Spinal cord (tissue), 10 donors: ENCODE measurements around the gene INTS7. TPM values are rescaled to one million over a fixed set of nuclear protein-coding genes. Genes with fewer than 3 reads are reported as not detected.
"Not testable (repeated sequence)": the region's sequence is repeated elsewhere in the genome, so short reads cannot be mapped to it uniquely, and the experiment has no call there.

Experiments used
- DNase-seq, 6 donors: peaks; one replicate each; pipeline versions ENCODE4 v3.0.0 to v3.0.0-alpha.2; 2013 to 2015; ENCODE audit warnings: low spot score in 6 of 6, low read depth in 4 of 6
- H3K27ac ChIP-seq: one replicate; pipeline ENCODE4 v1.5.1; 2013; ENCODE audit warnings: low read depth, low read length, control low read depth
- H3K27me3 ChIP-seq: one replicate; pipeline ENCODE4 v1.6.1; 2013; ENCODE audit warnings: low read length; ENCODE audit not compliant: control insufficient read depth, insufficient read depth
- H3K36me3 ChIP-seq: one replicate; pipeline ENCODE4 v1.6.1; 2013; ENCODE audit warnings: low read length; ENCODE audit not compliant: control insufficient read depth, insufficient read depth
- H3K4me1 ChIP-seq: one replicate; pipeline ENCODE4 v1.6.1; 2013; ENCODE audit warnings: low read length; ENCODE audit not compliant: control insufficient read depth, insufficient read depth
- H3K4me3 ChIP-seq: one replicate; pipeline ENCODE4 v1.5.1; 2013; ENCODE audit warnings: low read depth, low read length, control low read depth
- H3K9me3 ChIP-seq: one replicate; pipeline ENCODE4 v1.6.1; 2013; ENCODE audit warnings: low read length; ENCODE audit not compliant: control insufficient read depth, insufficient read depth
- WGBS: methylation state at CpG from one replicate; pipeline ENCODE4 v1.1.5; 2013; ENCODE audit warnings: missing lambda C conversion rate; ENCODE audit not compliant: insufficient coverage; 5-methylcytosine and 5-hydroxymethylcytosine counted together
- polyA plus RNA-seq, 2 donors: library from polyadenylated mRNA; unstranded; fragments of 120-200 nt; gene quantifications; one replicate each; pipeline ENCODE4 v1.2.1, GENCODE V29; 2013; ENCODE audit not compliant: insufficient read length in 2 of 2
- total RNA-seq, 2 donors: library from RNA; depleted of rRNA in 1 of 2; stranded (reverse); fragments of 120-200 nt in 1 of 2; fragments of >200 nt in 1 of 2; gene quantifications; one replicate each; pipeline versions ENCODE4 v1.2.3 to v1.2.4, GENCODE V29; 2013 to 2014
- donor health status: healthy.

Gene INTS7
- total and polyA plus RNA-seq, 4 donors, result 12.8 to 22.5 (median 17.6) TPM

DNA sequence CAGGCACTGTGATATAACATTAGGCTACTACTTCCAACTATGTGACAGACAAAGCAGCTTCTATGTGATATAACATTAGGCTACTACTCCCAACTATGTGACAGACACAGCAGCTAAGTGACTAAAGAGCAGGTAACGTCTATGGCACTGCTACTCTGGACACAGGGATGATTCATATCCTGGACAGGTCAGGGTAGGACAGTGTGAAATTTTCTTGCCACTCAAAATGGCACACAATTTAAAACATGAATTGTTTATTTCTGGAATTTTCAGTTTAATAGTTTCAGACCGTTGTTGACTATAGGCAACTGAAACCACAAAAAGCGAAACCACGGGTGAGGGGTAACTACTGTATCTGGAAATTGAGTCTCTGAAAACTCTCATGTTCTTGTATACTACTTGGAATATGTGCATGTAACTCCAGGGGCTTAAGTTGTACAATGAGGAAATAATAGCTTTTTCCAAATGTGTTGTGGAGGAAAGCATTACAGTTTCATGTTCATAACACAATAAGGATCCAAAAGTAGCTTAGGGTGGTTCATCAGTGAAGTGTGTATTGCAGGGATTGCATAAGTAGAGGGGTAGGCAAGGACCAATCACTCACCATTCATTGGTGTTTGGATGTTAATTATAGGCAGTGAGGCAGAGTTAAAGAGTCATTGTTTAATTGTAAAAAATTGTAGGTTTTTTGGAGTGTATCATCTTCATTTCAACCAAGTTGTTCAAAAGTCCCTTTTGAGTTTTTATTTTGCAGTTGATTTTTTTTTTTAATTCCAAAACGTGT is 5.5 kb upstream of the INTS7 start:
- no peak for DNase-seq
- WGBS, result 80% methylated on average over 1 of the region's 5 CpGs
- no peaks in the 10 kb centered on the region for H3K9me3 ChIP-seq

DNA sequence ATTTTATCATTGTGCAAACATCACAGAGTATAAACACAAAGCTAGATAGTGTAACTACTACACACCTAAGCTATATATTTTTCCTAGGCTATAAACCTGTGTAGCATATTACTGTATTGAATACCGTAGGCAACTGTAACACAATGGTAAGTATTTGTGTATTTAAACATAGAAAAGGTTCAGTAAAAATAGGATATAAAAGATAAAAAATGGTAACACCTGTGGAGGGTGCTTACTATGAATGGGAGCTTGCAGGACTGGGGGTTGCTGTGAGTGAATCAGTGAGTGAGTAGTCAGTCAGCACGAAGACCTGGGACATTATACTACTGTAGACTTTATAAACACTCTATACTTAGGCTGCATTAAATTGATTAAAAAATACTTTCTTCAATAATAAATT is 4.3 kb upstream of the INTS7 start:
- Histone ChIP-seq H3K4me3 (no peak overlapping the region), H3K9me3 (no peaks in the 10 kb centered on the region), H3K27me3 (no peaks in the 10 kb centered on the region), H3K27ac (no peak overlapping the region), H3K4me1 (no peaks in the 10 kb centered on the region), H3K36me3 (no peaks in the 10 kb centered on the region)
- DNase-seq, result no peak
- WGBS, result no CpG with 5 or more reads among the region's 2 CpGs

More for the DNA sequence above, 5.5 kb upstream of the INTS7 start:
- Histone ChIP-seq H3K4me1 (no peaks in the 10 kb centered on the region), H3K27me3 (no peaks in the 10 kb centered on the region), H3K36me3 (no peaks in the 10 kb centered on the region), H3K4me3 (no peak overlapping the region), H3K27ac (no peak overlapping the region)

DNA sequence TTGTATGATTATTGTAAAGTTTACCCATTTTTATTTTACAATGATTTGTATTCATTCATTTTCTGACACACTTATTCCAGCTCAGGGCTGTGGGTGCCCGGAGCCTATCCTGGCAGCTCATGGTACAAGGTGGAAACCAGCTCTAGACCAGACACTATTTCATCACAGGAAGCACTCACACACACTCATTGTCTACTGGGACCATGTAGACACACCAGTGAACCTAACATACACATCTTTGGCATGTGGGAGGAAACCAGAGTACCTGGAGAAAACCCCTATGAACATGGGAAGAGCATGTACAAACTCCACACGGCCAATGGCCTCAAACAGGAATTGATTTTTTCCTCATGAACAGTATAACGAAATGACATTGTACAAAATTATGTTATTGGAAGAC is 2.5 kb upstream of the INTS7 start:
- 100% methylated on average over 1 of the region's 3 CpGs for WGBS
- Histone ChIP-seq H3K4me3 (no peak overlapping the region), H3K9me3 (no peaks in the 10 kb centered on the region), H3K27me3 (no peaks in the 10 kb centered on the region), H3K36me3 (no peaks in the 10 kb centered on the region), H3K27ac (no peak overlapping the region), H3K4me1 (peaks cover 5% of the 10 kb centered on the region)
- DNase-seq, result no peak

DNA sequence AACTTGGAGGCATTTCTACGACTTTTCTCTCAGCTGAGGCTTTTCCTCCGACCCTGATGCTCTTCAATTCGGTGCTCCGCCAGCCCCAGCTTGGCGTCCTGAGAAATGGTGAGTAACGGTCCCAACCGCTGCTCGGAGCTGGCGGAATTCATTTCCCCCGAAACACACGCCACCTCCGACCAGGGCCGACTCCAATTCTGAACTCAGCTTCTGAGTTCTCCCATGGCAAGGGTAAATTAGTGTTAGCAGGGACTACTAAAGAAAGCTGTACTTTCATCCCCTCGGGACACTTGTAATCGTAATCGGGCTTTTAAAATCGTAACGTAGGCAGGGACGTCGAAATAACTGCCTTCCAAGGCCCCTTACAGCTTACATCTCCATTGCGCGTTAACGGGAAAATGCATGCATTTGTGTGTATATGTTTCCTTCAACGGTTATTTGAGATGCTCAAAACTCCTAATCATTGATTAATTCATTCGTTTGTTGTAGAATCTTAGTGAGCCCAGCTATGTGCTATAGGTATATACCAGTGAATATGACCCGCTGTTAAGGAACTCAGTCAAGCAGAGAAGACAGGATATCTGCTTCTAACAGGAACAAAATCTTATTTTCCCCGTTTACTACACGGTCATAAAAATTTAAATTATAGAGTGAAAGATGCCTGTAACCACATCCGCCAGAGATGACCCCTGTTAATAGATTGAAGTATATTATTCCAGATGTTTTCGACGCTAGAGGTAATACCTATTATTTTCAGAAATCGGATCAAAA is 663 bp upstream of the INTS7 start:
- peak in 1 of 6 donors; percentile 4 for DNase-seq
- Histone ChIP-seq H3K4me3 (peak overlapping the region; percentile 81), H3K4me1 (peaks cover 8% of the 10 kb centered on the region), H3K9me3 (no peaks in the 10 kb centered on the region), H3K27ac (peak overlapping the region; percentile 69), H3K36me3 (no peaks in the 10 kb centered on the region), H3K27me3 (no peaks in the 10 kb centered on the region)
- 0% methylated on average over 10 of the region's 32 CpGs for WGBS

DNA sequence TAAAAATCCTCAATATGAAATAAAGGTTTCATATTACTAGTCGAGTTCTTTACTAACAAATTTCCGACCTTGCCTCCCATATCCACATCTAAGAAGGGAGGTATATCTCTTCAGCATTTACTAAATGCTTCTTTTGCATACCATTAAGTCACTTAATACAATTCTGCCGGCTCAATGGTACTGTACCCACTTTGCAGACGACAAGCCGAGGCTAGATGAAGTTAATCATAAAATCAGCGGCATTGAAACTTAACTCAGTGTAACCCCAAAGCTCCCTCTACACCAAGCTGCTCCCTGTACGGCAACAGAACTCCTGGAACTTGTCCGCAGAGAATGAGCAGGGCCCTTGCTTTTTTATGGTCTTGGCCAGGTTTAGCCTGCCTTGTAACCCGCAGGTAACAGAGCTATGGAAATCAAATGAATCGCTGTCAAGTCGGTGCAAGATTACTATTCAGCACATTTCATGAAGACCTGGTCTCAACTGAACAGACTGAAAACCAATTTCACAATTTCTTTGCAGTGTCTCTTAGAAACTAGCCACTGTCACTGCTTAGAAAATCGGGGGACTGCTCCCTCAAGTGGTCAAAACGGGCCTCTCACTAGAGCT is 738 bp downstream of the INTS7 start:
- DNase-seq, result no peak
- WGBS, result 4% methylated on average over 11 of the region's 13 CpGs
- peaks cover 8% of the 10 kb centered on the region for H3K4me1 ChIP-seq
- H3K4me3 ChIP-seq, result peak overlapping the region; percentile 81
- H3K27me3 ChIP-seq, result no peaks in the 10 kb centered on the region
- no peaks in the 10 kb centered on the region for H3K9me3 ChIP-seq
- H3K36me3 ChIP-seq, result no peaks in the 10 kb centered on the region
- H3K27ac ChIP-seq, result peak overlapping the region; percentile 99

DNA sequence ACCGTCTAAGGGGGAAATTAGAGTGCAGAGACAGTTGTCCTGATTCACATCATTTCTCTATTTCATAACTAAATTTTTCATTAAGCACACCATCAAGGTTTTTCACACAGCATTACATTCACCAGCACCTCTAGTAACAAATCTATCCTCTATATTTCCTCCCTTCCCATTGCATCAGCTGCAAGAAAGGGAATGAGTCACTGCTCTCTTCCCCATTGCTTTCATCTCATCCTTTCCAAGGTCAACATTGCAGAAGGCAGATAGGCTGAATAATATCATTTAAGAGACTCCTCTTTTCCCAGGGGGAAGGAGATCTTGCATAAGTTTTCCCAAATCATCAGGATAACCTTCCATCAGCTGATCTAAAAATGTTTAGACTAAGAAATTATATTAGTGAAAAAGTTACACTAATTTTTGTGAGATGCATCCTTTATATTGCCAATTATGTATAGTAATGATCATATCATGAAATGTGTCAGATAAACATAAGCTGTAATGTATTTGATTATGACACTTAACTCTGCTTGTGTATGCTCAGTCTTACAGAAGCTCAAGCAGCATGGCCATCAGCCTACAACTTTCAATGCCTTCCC is 4.3 kb downstream of the INTS7 start:
- Histone ChIP-seq H3K27ac (no peak overlapping the region), H3K4me3 (no peak overlapping the region), H3K9me3 (no peaks in the 10 kb centered on the region), H3K4me1 (peaks cover 8% of the 10 kb centered on the region), H3K27me3 (no peaks in the 10 kb centered on the region), H3K36me3 (no peaks in the 10 kb centered on the region)
- no CpG with 5 or more reads among the region's 1 CpG for WGBS
- peak in 1 of 6 donors; percentile 20 for DNase-seq

DNA sequence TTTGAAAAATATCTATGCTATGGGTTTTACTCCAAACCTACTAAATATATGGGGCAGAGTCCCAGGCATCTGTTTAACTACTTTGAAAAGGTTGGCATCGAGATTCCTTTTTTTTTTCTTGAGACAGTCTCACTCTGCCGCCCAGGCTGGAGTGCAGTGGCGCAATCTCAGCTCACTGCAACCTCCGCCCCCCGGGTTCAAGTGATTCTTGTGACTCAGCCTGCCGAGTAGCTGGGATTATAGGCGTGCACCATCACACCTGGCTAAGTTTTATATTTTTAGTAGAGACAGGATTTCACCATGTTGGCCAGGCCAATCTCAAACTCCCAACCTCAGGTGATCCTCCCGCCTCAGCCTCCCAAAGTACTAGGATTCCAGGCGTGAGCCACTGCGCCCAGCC is 7.6 kb downstream of the INTS7 start:
- not testable (repeated sequence) for H3K27ac ChIP-seq, H3K27me3 ChIP-seq, H3K9me3 ChIP-seq, H3K36me3 ChIP-seq, DNase-seq, H3K4me3 ChIP-seq, H3K4me1 ChIP-seq
- 95% methylated on average over 4 of the region's 10 CpGs for WGBS

DNA sequence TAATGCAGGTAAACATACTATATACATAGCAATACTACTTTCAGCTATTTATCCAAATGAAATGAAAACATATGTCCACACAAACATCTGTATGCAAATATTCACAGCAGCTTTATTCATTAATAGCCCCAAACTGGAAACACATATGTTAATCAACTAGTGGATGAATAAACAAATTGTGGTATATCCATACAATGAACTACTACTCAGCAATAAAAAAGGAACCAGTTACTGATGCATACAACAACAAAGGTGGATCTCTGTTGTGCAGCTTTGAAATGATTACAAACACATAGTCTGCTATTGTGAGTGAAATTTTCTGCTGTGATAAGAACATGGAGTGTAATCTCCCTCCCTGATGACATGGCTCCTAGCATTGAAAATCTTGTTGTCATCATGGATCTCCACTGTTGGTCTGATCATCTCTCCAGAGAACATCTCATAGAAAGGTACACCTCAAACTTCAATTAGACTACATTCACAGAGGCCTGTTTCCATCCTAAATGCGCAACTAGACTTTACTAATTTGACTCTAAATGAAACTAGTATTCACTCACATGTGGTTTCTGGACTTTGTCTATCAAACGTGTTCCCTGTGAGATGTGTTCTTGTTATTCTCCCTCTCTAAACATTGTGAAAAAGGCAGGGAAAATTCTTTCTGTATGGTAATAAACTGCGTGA is 10.7 kb downstream of the INTS7 start:
- Histone ChIP-seq H3K36me3 (no peaks in the 10 kb centered on the region), H3K4me3 (no peak overlapping the region), H3K27ac (no peak overlapping the region), H3K9me3 (no peaks in the 10 kb centered on the region), H3K27me3 (no peaks in the 10 kb centered on the region), H3K4me1 (no peaks in the 10 kb centered on the region)
- 100% methylated on average over 1 of the region's 3 CpGs for WGBS
- no peak for DNase-seq

DNA sequence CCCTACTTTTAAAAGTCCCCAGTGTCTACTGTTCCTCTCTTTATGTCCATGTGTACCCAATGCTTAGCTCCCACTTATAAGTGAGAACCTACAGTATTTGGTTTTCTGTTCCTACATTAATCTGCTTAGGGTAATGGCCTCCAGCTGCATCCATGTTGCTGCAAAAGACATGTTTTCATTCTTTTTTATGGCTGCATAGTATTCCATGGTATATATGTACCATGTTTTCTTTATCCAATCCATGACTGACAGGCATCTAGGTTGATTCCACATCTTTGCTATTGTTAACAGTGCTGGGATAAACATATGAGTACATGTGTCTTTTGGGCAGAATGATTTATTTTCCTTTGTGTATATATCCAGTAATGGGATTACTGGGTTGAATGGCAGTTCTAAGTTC is 12.4 kb downstream of the INTS7 start:
- DNase-seq, H3K4me3 ChIP-seq, H3K9me3 ChIP-seq, H3K36me3 ChIP-seq, H3K27ac ChIP-seq, H3K27me3 ChIP-seq, H3K4me1 ChIP-seq: not testable (repeated sequence)
